HepG2 (cell line): Measurements from ENCODE around the gene KDM1B. TPM values are rescaled to one million over a fixed set of nuclear protein-coding genes. Genes with fewer than 3 reads are reported as not detected.

Experiments used
- ATAC-seq: fragments of 200-7000 bp; cut with Tn5 transposase; 3 replicates; pipeline ENCODE4 v1.9.1; 2020; ENCODE audit warnings: mild to moderate bottlenecking, moderate library complexity
- BruUV-seq: library from RNA; stranded (reverse); fragments of 400-500 nt; replicated peaks from 2 replicates; lab custom pipeline; 2021; lab: Mats Ljungman, UMichigan
- CTCF ChIA-PET: fragments of 300-600 bp; formaldehyde crosslinking; extraction: SDS; loops from one replicate; lab custom pipeline; 2021; ENCODE audit warnings: low total read pairs, inconsistent platforms, low intra/inter-chr PET ratio; lab: Yijun Ruan, JAX
- POLR2A ChIA-PET: fragments of 350-600 bp; sonication (Branson Sonifier 250); formaldehyde crosslinking; loops from one replicate; lab custom pipeline; 2020; ENCODE audit warnings: antibody characterized with exemption, inconsistent platforms; lab: Yijun Ruan, JAX
- DNase-seq: peaks from one replicate; pipeline ENCODE4 v3.0.0-alpha.2; 2015; ENCODE audit warnings: low spot score
- FAIRE-seq: peaks from 3 replicates; lab custom pipeline; 2011; peaks lifted over from hg19 to GRCh38; lab: Jason Lieb, UNC
- H2AFZ ChIP-seq: one replicate; pipeline ENCODE4 v1.6.1; 2011; ENCODE audit warnings: low read length, inconsistent platforms
- H3K27ac ChIP-seq: fragments of 300-600 bp; 3 replicates; pipeline ENCODE4 v1.8.0; 2011; ENCODE audit warnings: mixed run types, mild to moderate bottlenecking, mixed read lengths, low read length, inconsistent platforms; ENCODE audit not compliant: insufficient read depth; ENCODE audit errors: extremely low read length
- H3K27me3 ChIP-seq, 2 experiments: fragments of 200-600 bp in 1 of 2; 2 replicates in 1 of 2; 3 replicates in 1 of 2; pipeline versions ENCODE4 v1.6.0 to v1.8.0; 2011; ENCODE audit warnings: low read length in 2 of 2, mild to moderate bottlenecking in 2 of 2, moderate library complexity in 2 of 2, inconsistent platforms in 1 of 2; ENCODE audit not compliant: insufficient read depth in 2 of 2, control insufficient read depth in 1 of 2
- H3K36me3 ChIP-seq, 2 experiments: fragments of 200-600 bp in 1 of 2; replicated peaks in 1 of 2; 2 replicates in 1 of 2; 3 replicates in 1 of 2; pipeline versions ENCODE4 v1.5.1 to v1.8.0; 2011; ENCODE audit warnings: low read length in 2 of 2, inconsistent platforms in 1 of 2; ENCODE audit not compliant: insufficient read depth in 2 of 2, control insufficient read depth in 1 of 2
- H3K4me1 ChIP-seq: 2 replicates; pipeline ENCODE4 v1.5.1; 2012; ENCODE audit warnings: low read length, inconsistent platforms; ENCODE audit not compliant: insufficient read depth
- H3K4me2 ChIP-seq: 2 replicates; pipeline ENCODE4 v1.6.0; 2011; ENCODE audit warnings: low read depth, low read length, inconsistent platforms
- H3K4me3 ChIP-seq, 3 experiments: fragments of 200-600 bp in 1 of 3; sonication (generic), shearing (Covaris generic) in 1 of 3; replicated peaks in 1 of 3; 2 replicates each; pipeline ENCODE4 v1.5.1; 2011 to 2016; ENCODE audit warnings: low read length in 3 of 3, inconsistent platforms in 2 of 3, low read depth in 2 of 3, mild to moderate bottlenecking in 2 of 3, control low read depth in 1 of 3, mixed read lengths in 1 of 3; ENCODE audit not compliant: insufficient read depth in 1 of 3
- H3K79me2 ChIP-seq: one replicate; pipeline ENCODE4 v1.6.1; 2011; ENCODE audit warnings: low read length, inconsistent platforms; ENCODE audit not compliant: insufficient read depth
- H3K9ac ChIP-seq: 2 replicates; pipeline ENCODE4 v1.6.0; 2011; ENCODE audit warnings: mild to moderate bottlenecking, low read depth, low read length, inconsistent platforms; ENCODE audit not compliant: insufficient read depth
- H3K9me3 ChIP-seq: 2 replicates; pipeline ENCODE4 v1.5.1; 2012; ENCODE audit warnings: mild to moderate bottlenecking, low read length
- H4K20me1 ChIP-seq: 2 replicates; pipeline ENCODE4 v1.6.0; 2011; ENCODE audit warnings: inconsistent platforms, mild to moderate bottlenecking, low read length, moderate library complexity; ENCODE audit not compliant: insufficient read depth
- DRAP1 ChIP-seq: IDR thresholded peaks from 2 replicates; pipeline ENCODE4 v1.6.1; 2016; ENCODE audit warnings: missing genetic modification reagents, missing compliant biosample characterization
- E2F2 ChIP-seq: sonication (generic); formaldehyde crosslinking; IDR thresholded peaks from 2 replicates; pipeline ENCODE4 v1.4.0; 2020; ENCODE audit warnings: missing genetic modification reagents, borderline replicate concordance
- FOXC1 ChIP-seq: sonication (generic); formaldehyde crosslinking; IDR thresholded peaks from 2 replicates; pipeline ENCODE4 v1.8.0; 2022; ENCODE audit warnings: mild to moderate bottlenecking, missing genetic modification reagents, borderline replicate concordance
- HOMEZ ChIP-seq: IDR thresholded peaks from 2 replicates; pipeline ENCODE4 v1.6.1; 2016; ENCODE audit warnings: low read depth
- IRF9 ChIP-seq: sonication (generic); formaldehyde crosslinking; IDR thresholded peaks from 2 replicates; pipeline ENCODE4 v1.8.0; 2022; ENCODE audit warnings: missing genetic modification reagents, mild to moderate bottlenecking, borderline replicate concordance
- MEIS1 ChIP-seq: sonication (generic); formaldehyde crosslinking; IDR thresholded peaks from 2 replicates; pipeline ENCODE4 v1.9.0; 2021; ENCODE audit warnings: mild to moderate bottlenecking, missing genetic modification reagents, moderate library complexity, borderline replicate concordance
- MZF1 ChIP-seq: sonication (generic); formaldehyde crosslinking; IDR thresholded peaks from 2 replicates; pipeline ENCODE4 v1.8.1; 2023; ENCODE audit warnings: mild to moderate bottlenecking, missing genetic modification reagents, borderline replicate concordance
- NPAS2 ChIP-seq: sonication (generic); formaldehyde crosslinking; IDR thresholded peaks from 2 replicates; pipeline ENCODE4 v1.8.0; 2022; ENCODE audit warnings: mild to moderate bottlenecking, missing genetic modification reagents, borderline replicate concordance
- SMARCE1 ChIP-seq: fragments of 450-650 bp; IDR thresholded peaks from 2 replicates; pipeline ENCODE4 v1.6.1; 2017; ENCODE audit warnings: borderline replicate concordance
- U2AF1 ChIP-seq: fragments of 200-400 bp; formaldehyde crosslinking; optimal IDR thresholded peaks from 2 replicates; pipeline ENCODE3; 2017; ENCODE audit warnings: mild to moderate bottlenecking, low read depth, low read length
- YEATS4 ChIP-seq: sonication (generic); formaldehyde crosslinking; IDR thresholded peaks from 2 replicates; pipeline ENCODE4 v1.4.0; 2020; ENCODE audit warnings: missing genetic modification reagents, borderline replicate concordance
- ZFP36L1 ChIP-seq: sonication (generic); formaldehyde crosslinking; IDR thresholded peaks from 2 replicates; pipeline ENCODE4 v1.8.0; 2022; ENCODE audit warnings: mild to moderate bottlenecking, missing genetic modification reagents, moderate library complexity
- ZFY ChIP-seq: sonication (generic); formaldehyde crosslinking; IDR thresholded peaks from 2 replicates; pipeline ENCODE4 v1.4.0; 2020; ENCODE audit warnings: missing genetic modification reagents
- ZNF17 ChIP-seq: sonication (generic); formaldehyde crosslinking; IDR thresholded peaks from 2 replicates; pipeline ENCODE4 v1.5.0; 2020; ENCODE audit warnings: mild to moderate bottlenecking, missing genetic modification reagents
- ZNF460 ChIP-seq: sonication (generic); formaldehyde crosslinking; IDR thresholded peaks from 2 replicates; pipeline ENCODE4 v1.5.1; 2020; ENCODE audit warnings: missing genetic modification reagents, mild to moderate bottlenecking, borderline replicate concordance
- ZNF589 ChIP-seq: sonication (generic); formaldehyde crosslinking; conservative IDR thresholded peaks from 2 replicates; pipeline ENCODE4 v1.8.0; 2022; ENCODE audit warnings: mild to moderate bottlenecking, moderate library complexity, missing genetic modification reagents
- ZNF678 ChIP-seq: sonication (generic); formaldehyde crosslinking; IDR thresholded peaks from 2 replicates; pipeline ENCODE4 v1.4.0; 2020; ENCODE audit warnings: mild to moderate bottlenecking, missing genetic modification reagents
- ZNF749 ChIP-seq: sonication (generic); formaldehyde crosslinking; IDR thresholded peaks from 2 replicates; pipeline ENCODE4 v1.8.0; 2022; ENCODE audit warnings: mild to moderate bottlenecking, missing genetic modification reagents, moderate library complexity, borderline replicate concordance
- ZNF777 ChIP-seq: sonication (generic); formaldehyde crosslinking; IDR thresholded peaks from 2 replicates; pipeline ENCODE4 v1.4.0; 2020; ENCODE audit warnings: missing genetic modification reagents
- WGBS: methylation state at CpG from one replicate; pipeline ENCODE4 v1.1.6; 2017; ENCODE audit warnings: low lambda C conversion rate; 5-methylcytosine and 5-hydroxymethylcytosine counted together
- in situ Hi-C: cut with HindIII; loops from 2 replicates; pipeline ENCODE4 v1.10.0; 2017; ENCODE audit warnings: low pct_unique_long_range_greater_than_20kb; ENCODE audit not compliant: extremely low pct_ligation_motif_present
- intact Hi-C: fragments of 100-400 bp; cut with micrococcal nuclease; formaldehyde crosslinking; loops from one replicate; pipeline ENCODE4 v1.10.0; 2022; ENCODE audit not compliant: unreplicated experiment
- polyA plus RNA-seq, 8 experiments: library from polyadenylated mRNA; depleted of rRNA in 3 of 8; stranded (reverse) in 7 of 8; unstranded in 1 of 8; fragments of >200 nt; fragmentation: Illumina TruSeq in 4 of 8; extraction: Trizol in 4 of 8; gene quantifications; 2 replicates each; pipeline versions ENCODE4 v1.2.1 to v1.2.3, GENCODE V29; 2011 to 2016; ENCODE audit warnings: low read depth in 4 of 8, missing spikeins in 1 of 8, mixed read lengths in 1 of 8; ENCODE audit not compliant: insufficient read depth in 1 of 8
- total RNA-seq, 5 experiments: library from RNA; depleted of rRNA; stranded (reverse); fragments of >200 nt; fragmentation: Illumina TruSeq; extraction: Trizol; gene quantifications; 2 replicates each; pipeline ENCODE4 v1.2.3, GENCODE V29; 2016; ENCODE audit warnings: low read depth in 1 of 5

The KDM1B gene
- total and polyA plus RNA-seq, 2 of the 13 experiments (the other 11 are each of a cell fraction or from before 2014, with no cell fraction given), result 9.8 to 13.2 TPM

GRCh38 chr6:18264219-18264922 lies 109.1 kb downstream of the KDM1B start, which contains the start of gene DEK:
TSS of gene DEK (minus strand) at chr6:18264530. CDS start at chr6:18263987, 543 bp downstream.
- Histone ChIP-seq H3K4me2 (peak within 1 kb of the TSS; percentile 91), H3K36me3 (no peaks in the 10 kb centered on the region; a peak in 2 of 5 replicates), H3K27me3 (no peaks in the 10 kb centered on the region; a peak in 1 of 5 replicates), H4K20me1 (peaks cover 28% of the 10 kb centered on the region), H3K9ac (peak within 1 kb of the TSS; percentile 84), H3K27ac (peak within 1 kb of the TSS; percentile 92), H2AFZ (peak within 1 kb of the TSS; percentile 97), H3K4me1 (peaks cover 84% of the 10 kb centered on the region), H3K4me3 (peak within 1 kb of the TSS; percentile 80 to 95 (median 90)), H3K9me3 (no peaks in the 10 kb centered on the region), H3K79me2 (peaks cover 47% of the 10 kb centered on the region)
- ATAC-seq (peak; percentile 88), FAIRE-seq (no peak), DNase-seq (peak; percentile 84)
- 0% methylated on average over 44 of the region's 113 CpGs for WGBS
- no TSS peak for BruUV-seq
- in situ Hi-C loops (loop anchor here (25.0 kb wide), 1 partner anchor 1573 kb away; the partner anchor contains the start of gene ID4), intact Hi-C loops (loop anchor here (2.0 kb wide), 4 partner anchors 38 to 240 kb away; partner anchors contain the start of genes KDM1B, RNF144B and TPMT)
- ChIA-PET CTCF (no interaction called here), POLR2A (interaction anchor here (0.6 to 1.6 kb wide), 7 partner anchors 9 to 238 kb away, joined by 3 to 7 read pairs (median 3); partner anchors contain the start of gene RNF144B)
- TF ChIP-seq ZNF678 (CRISPR knock-in tag) (peak; percentile 35; the same call in 1 of the 2 replicates), SMARCE1 (no peak), ZFP36L1 (CRISPR knock-in tag) (no peak), ZNF749 (CRISPR knock-in tag) (0 out of 2 replicates have a peak, but pooled peaks have one; percentile 84), E2F2 (peak; percentile 19; the same call in 1 of the 2 replicates), U2AF1 (peak; percentile 30), ZNF17 (CRISPR knock-in tag) (no peak), IRF9 (CRISPR knock-in tag) (peak; percentile 71; the same call in 1 of the 2 replicates), YEATS4 (CRISPR knock-in tag) (peak; percentile 6; the same call in 1 of the 2 replicates), ZNF460 (CRISPR knock-in tag) (no peak), HOMEZ (peak; percentile 66; the same call in 1 of the 2 replicates), DRAP1 (no peak), ZNF777 (CRISPR knock-in tag) (no peak; the same call in none of the 2 replicates), FOXC1 (CRISPR knock-in tag) (peak; percentile 94), MEIS1 (CRISPR knock-in tag) (no peak; the same call in 1 of the 2 replicates), MZF1 (no peak), ZFY (CRISPR knock-in tag) (peak; percentile 88), ZNF589 (CRISPR knock-in tag) (no peak; the same call in 1 of the 2 replicates), NPAS2 (no peak)
